ENCODE data around the gene AGMO.

DNA sequence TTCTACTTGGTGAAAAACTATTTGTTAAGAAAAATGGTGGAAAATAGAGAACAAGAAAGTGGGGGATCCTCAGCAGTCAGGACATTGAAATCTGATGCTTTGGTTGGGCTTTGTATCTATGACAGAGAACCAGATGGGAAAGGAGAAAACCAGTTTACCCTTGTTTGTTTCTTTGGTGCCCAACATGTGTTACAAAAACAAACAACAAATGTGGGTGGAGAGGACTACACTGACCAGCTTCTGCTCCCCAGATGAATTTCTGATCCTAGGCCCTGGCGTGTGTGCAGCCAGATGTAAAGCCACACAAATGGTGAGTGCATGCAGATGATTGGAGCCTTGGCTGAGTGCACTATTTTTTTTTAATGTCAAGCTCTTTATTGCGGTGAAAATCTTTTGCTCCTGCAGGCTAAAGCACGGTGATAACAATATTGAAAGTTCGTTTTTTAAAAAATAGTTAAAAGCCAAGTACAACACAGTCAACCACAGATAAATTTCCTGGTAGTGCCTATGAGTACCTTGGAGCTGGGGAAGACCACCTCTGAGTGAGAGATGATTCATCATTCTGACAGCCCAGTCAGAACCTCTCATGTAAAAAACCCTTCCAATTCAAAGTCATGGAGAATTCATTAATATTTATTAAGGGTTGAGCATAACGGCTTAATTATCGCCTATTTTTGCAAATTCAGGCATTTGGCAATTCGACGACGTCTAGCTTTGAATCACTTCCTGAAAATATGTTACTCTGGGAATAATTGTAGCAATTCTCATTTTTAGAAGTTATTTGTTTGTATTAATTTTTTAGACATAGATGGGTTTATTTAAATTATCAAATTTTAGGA is 163.7 kb downstream of the AGMO start:
- TF ChIP-seq, protein P1, sequence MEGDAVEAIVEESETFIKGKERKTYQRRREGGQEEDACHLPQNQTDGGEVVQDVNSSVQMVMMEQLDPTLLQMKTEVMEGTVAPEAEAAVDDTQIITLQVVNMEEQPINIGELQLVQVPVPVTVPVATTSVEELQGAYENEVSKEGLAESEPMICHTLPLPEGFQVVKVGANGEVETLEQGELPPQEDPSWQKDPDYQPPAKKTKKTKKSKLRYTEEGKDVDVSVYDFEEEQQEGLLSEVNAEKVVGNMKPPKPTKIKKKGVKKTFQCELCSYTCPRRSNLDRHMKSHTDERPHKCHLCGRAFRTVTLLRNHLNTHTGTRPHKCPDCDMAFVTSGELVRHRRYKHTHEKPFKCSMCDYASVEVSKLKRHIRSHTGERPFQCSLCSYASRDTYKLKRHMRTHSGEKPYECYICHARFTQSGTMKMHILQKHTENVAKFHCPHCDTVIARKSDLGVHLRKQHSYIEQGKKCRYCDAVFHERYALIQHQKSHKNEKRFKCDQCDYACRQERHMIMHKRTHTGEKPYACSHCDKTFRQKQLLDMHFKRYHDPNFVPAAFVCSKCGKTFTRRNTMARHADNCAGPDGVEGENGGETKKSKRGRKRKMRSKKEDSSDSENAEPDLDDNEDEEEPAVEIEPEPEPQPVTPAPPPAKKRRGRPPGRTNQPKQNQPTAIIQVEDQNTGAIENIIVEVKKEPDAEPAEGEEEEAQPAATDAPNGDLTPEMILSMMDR (IDR thresholded peaks at IDR 0.05; ENCODE audit: low read depth, low read length, missing input control) = no peak
- TF ChIP-seq JUND (IDR thresholded peaks at IDR 0.05) (no peak), TAF1 (conservative IDR thresholded peaks at IDR 0.05) (no peak), YY1 (IDR thresholded peaks at IDR 0.05) (no peak)
- TF ChIP-seq, protein P2, sequence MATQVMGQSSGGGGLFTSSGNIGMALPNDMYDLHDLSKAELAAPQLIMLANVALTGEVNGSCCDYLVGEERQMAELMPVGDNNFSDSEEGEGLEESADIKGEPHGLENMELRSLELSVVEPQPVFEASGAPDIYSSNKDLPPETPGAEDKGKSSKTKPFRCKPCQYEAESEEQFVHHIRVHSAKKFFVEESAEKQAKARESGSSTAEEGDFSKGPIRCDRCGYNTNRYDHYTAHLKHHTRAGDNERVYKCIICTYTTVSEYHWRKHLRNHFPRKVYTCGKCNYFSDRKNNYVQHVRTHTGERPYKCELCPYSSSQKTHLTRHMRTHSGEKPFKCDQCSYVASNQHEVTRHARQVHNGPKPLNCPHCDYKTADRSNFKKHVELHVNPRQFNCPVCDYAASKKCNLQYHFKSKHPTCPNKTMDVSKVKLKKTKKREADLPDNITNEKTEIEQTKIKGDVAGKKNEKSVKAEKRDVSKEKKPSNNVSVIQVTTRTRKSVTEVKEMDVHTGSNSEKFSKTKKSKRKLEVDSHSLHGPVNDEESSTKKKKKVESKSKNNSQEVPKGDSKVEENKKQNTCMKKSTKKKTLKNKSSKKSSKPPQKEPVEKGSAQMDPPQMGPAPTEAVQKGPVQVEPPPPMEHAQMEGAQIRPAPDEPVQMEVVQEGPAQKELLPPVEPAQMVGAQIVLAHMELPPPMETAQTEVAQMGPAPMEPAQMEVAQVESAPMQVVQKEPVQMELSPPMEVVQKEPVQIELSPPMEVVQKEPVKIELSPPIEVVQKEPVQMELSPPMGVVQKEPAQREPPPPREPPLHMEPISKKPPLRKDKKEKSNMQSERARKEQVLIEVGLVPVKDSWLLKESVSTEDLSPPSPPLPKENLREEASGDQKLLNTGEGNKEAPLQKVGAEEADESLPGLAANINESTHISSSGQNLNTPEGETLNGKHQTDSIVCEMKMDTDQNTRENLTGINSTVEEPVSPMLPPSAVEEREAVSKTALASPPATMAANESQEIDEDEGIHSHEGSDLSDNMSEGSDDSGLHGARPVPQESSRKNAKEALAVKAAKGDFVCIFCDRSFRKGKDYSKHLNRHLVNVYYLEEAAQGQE (IDR thresholded peaks at IDR 0.05) = no peak

Measured in liver (tissue), 3 donors.